IPS-NIHi7 (cell line): ENCODE data around the gene LARGE1.

ENCODE experiments used
- DNase-seq: peaks from one replicate; pipeline ENCODE4 v3.0.0; 2012; ENCODE audit warnings: mixed read lengths; ENCODE audit errors: extremely low spot score

The LARGE1 gene

GRCh38 chr22:33774781-33775180 lies 145.5 kb downstream of the LARGE1 start:
- no peak for DNase-seq

- DNase-seq: no peak
Observed at GRCh38 chr22:33772745-33773144, 147.5 kb downstream of the LARGE1 start.

- DNase-seq: no peak
Observed at GRCh38 chr22:33771136-33771535, 149.1 kb downstream of the LARGE1 start.

- no peak for DNase-seq
Observed at GRCh38 chr22:33770723-33771122, 149.6 kb downstream of the LARGE1 start.

- DNase-seq: no peak
Observed at GRCh38 chr22:33766091-33766490, 154.2 kb downstream of the LARGE1 start.

GRCh38 chr22:33758961-33759360 lies 161.3 kb downstream of the LARGE1 start:
- no peak for DNase-seq

- DNase-seq: no peak
Observed at GRCh38 chr22:33757802-33758483, 162.3 kb downstream of the LARGE1 start.

GRCh38 chr22:33757041-33757801 lies 163.1 kb downstream of the LARGE1 start:
- no peak for DNase-seq

GRCh38 chr22:33756508-33756949 lies 163.7 kb downstream of the LARGE1 start:
- peak; percentile 74 for DNase-seq

- DNase-seq: no peak
Observed at GRCh38 chr22:33748714-33749113, 171.6 kb downstream of the LARGE1 start.

GRCh38 chr22:33747576-33748180 lies 172.6 kb downstream of the LARGE1 start:
- no peak for DNase-seq

- DNase-seq: no peak
Observed at GRCh38 chr22:33747029-33747428, 173.2 kb downstream of the LARGE1 start.

- DNase-seq: no peak
Observed at GRCh38 chr22:33746501-33746928, 173.8 kb downstream of the LARGE1 start.

GRCh38 chr22:33745501-33745900 lies 174.8 kb downstream of the LARGE1 start:
- DNase-seq: no peak

GRCh38 chr22:33743756-33744155 lies 176.5 kb downstream of the LARGE1 start:
- DNase-seq: no peak

GRCh38 chr22:33741025-33741424 lies 179.3 kb downstream of the LARGE1 start:
- DNase-seq: no peak

- DNase-seq: no peak
Observed at GRCh38 chr22:33739516-33739915, 180.8 kb downstream of the LARGE1 start.

GRCh38 chr22:33737662-33738061 lies 182.6 kb downstream of the LARGE1 start:
- no peak for DNase-seq

- DNase-seq: no peak
Observed at GRCh38 chr22:33735978-33736377, 184.3 kb downstream of the LARGE1 start.

- DNase-seq: no peak
Observed at GRCh38 chr22:33728847-33729246, 191.4 kb downstream of the LARGE1 start.

- no peak for DNase-seq
Observed at GRCh38 chr22:33726294-33726734, 194.0 kb downstream of the LARGE1 start.

GRCh38 chr22:33723915-33724314 lies 196.4 kb downstream of the LARGE1 start:
- DNase-seq: no peak

GRCh38 chr22:33722816-33723215 lies 197.5 kb downstream of the LARGE1 start:
- DNase-seq: no peak
